EH (cell line): ENCODE data around the gene B4GAT1.
"Not testable (repeated sequence)": the region's sequence is repeated elsewhere in the genome, so short reads cannot be mapped to it uniquely, and the experiment has no call there.

ENCODE experiments used
- DNase-seq: peaks from one replicate; pipeline ENCODE4 v3.0.0-alpha.2; 2015; ENCODE audit warnings: low read depth

Gene B4GAT1

DNA sequence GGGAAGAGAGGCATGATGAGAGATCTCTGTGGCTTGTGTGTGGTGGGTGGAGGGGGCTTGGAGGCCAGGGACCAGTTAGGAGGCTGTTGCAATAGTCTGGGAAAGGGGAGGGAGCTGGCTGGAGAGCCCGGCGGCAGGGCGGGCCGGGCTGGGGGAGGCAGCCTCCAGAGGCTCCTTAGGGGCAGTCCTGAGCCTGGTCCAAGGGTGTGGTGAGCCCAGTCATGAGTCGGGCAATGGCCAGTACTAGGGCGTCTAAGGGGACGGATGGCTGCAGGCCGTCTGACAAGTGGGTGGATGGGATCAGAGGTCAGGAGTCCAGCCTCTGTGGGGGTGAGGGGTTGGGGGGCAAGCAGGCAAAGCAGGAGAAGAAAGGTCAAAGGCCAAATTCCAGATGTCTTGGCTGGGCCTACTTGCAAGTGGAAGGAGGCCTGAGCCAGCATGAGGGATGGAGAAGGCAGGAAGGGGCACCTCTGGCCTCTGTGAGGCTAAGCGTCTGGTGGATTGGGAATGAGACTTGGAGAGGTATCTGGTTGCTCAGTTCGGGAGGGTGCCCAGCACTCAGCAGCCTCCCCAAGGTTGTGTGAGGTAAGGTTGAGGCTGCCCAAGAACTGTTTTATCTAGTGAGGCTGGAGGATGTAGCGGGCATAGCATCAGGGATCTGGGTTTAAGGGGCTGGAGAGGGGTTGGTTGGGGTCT lies 24.5 kb downstream of the B4GAT1 start:
- no peak for DNase-seq

DNA sequence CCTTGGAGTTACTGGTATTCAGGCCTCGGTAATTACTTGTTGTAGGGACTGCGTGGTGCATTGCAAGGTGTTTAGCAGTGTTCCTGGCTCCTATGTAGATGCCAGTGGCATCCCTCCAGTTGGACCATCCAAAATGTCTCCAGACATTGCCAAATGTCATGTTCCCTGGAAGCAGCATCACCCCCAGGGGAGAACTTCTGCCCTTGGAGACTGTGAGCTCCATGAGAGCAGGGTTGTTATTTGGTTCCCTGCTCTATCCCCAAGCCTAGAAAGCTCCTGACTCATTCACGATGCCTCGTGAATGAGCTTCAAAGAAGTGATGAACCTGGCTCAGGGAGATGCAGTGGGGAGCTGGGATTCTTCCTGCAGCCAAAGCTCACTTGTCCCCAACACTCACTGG lies 25.8 kb downstream of the B4GAT1 start:
- DNase-seq = no peak

DNA sequence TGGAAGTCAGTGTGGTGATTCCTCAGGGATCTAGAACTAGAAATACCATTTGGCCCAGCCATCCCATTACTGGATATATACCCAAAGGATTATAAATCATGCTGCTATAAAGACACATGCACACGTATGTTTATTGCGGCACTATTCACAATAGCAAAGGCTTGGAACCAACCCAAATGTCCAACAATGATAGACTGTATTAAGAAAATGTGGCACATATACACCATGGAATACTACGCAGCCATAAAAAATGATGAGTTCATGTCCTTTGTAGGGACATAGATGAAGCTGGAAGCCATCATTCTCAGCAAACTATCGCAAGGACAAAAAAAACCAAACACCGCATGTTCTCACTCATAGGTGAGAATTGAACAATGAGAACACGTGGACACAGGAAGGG lies 26.7 kb downstream of the B4GAT1 start:
- not testable (repeated sequence) for DNase-seq

DNA sequence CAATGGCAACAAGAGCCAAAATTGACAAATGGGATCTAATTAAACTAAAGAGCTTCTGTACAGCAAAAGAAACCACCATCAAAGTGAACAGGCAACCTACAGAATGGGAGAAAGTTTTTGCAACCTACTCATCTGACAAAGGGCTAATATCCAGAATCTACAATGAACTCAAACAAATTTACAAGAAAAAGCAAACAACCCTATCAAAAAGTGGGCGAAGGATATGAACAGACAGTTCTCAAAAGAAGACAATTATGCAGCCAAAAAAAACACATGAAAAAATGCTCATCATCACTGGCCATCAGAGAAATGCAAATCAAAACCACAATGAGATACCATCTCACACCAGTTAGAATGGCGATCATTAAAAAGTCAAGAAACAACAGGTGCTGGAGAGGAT lies 27.1 kb downstream of the B4GAT1 start:
- not testable (repeated sequence) for DNase-seq

DNA sequence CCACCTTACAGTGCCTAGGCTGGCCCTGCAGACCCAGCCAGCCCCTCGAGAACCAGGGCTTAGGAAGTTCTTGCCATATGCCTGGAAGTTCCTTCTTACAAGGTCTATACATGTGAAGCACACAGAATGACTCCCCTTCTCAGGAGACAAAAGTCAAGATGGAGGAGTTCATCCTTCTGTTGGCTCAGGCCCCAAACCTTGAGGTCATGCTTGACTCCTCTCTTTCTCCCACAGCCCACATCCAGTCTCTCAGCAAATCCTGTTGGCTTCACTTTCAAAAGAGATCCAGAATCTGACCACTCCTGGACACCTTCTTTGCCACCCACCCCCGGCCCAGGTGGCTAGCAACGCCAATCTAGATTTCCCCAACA lies 28.8 kb downstream of the B4GAT1 start:
- DNase-seq = no peak

DNA sequence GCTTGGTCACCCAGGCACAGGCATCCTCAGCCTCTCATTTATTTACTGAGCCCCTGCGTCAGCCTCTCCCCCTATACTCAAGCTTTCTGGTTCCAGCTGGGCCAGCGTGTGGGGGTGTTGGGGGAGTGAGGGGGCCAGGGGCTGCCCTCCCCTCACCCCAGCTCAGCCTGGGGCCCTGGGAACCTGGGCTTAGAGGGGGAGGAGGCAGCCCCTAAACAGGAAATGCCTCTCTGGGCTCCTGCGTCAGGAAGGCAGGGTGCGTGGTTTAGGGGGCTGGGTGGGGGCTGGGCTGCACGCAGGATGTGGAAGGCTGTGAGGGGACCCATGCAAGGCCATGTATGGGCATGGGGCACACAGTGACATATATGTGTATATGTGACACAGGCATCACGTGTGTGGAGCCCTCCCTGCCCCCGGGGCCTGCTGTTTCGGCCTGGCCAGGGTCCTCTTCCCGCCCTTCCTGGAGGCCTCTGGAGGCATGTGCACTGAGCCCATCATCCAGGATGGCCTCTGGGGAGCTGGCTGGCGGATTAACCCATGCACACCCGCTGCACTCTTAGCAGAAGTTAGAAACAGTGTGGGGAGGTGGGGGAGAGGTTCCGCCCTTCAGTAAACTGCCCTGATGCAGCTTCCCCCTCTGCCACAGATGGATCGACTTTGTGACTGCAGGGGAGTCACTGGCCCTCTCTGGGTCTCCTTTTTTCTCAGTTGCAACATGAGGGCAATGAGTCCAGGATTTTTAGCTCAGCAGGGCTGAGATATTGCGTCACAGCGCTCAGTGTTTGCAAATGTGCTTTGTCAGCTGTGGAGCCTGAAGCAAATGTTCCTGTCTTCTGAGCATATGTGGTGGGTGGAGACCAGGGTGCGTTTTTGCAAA lies 29.5 kb downstream of the B4GAT1 start:
- DNase-seq = peak; percentile 86

DNA sequence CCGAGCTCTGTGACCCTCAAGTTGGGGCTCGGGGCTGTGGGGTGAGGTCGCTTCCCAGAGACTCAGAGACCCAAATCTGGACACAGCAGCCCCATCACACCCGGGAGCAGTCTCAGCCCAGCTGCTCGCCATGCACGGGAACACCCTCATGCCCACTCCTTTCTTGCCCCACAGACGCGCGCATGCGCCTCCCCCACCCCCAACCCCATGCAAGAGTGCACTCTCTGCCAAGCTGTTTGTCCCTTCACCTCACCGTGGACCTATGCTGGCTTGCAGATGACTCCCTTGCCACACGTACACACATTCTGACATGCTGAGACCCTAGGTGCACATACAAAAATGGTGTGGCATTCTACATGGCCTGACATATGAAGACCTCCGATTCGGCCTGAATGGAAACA lies 30.1 kb downstream of the B4GAT1 start:
- DNase-seq = peak; percentile 79

DNA sequence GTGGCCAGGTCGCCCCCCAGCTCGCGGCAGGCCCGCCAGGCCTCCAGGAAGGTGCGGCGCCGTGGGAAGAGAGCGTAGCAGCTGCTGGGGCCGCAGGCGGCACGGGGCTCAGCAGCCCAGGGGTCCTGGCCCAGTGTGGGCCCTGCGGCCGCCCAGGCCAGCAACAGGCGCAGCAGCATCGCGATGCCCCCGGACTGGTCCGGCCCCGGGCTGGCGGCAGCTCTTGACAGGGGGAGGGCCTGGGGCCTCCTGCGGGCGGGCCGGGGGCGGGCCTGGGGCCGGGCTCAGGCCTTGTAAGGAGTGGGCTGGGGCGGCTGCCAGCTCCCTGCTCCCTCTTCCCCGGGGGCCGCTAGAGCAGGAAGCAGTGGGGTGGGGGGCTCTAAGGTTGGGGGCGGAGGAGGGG lies 30.6 kb downstream of the B4GAT1 start, which contains the start of gene CD248:
Gene CD248, minus strand, starts transcription at position 196 of the 403 bp plus-strand sequence. Its CDS starts 17 bp downstream, at position 179.
- DNase-seq = peak; percentile 90

DNA sequence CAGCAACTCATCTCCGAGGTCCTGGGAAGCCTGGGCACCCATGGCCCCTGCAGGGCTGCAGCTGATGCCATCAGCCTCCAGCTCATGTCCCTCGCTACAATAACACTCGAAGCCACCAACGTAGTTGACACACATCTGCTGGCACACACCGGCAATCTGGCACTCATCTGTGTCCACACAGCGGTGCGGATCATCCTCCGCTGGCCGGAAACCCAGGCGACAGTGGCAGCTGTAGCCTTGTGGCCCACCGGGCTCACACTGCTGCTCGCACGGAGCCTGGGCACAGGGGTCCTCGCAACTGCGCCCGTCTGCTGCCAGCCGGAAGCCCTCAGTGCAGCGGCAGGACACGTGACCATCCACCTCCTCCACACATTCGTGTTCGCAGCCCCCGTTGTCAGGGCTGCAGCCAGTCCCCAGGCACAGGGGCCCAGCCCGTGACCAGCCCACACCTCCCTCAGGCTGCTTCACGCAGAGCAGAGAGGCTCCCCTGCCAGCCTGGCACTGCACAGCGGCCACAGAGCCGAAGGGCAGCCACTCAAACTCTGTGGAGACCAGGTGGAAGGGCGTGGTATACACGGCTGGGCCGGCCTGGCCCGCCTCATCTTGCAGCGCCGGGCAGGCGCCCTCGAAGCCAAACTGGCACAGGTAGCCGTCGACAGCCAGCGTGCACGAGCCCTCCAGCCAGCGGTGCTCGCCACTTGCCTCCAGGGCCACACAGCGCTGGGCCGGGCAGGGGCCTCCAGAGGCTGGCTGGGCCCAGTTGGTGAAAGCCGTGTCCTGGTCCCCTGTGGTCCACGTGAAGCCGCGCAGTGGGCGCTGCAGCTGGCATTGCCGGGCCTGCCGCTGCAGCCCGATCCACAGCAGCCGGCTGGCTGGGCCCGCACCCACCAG lies 31.3 kb downstream of the B4GAT1 start:
- peak; percentile 44 for DNase-seq

DNA sequence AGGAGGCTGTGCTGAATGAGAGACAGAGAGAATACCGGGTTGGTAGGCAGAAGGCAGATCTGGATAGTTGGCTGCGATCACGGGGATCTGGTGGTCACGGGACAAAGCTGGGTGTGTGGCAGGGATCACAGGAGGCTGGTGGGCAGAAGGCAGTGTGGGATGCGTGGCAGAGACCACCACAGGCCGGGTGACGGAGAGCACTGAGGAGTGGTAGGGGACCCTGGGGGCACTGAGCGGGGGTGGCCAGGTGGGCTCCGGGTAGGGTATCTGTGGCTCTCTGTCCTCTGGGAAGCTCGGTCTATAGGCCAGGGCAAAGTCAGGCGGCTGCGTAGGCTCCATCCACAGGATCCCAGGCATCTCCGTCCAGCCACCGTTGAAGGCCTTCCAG lies 31.9 kb downstream of the B4GAT1 start:
- no peak for DNase-seq

DNA sequence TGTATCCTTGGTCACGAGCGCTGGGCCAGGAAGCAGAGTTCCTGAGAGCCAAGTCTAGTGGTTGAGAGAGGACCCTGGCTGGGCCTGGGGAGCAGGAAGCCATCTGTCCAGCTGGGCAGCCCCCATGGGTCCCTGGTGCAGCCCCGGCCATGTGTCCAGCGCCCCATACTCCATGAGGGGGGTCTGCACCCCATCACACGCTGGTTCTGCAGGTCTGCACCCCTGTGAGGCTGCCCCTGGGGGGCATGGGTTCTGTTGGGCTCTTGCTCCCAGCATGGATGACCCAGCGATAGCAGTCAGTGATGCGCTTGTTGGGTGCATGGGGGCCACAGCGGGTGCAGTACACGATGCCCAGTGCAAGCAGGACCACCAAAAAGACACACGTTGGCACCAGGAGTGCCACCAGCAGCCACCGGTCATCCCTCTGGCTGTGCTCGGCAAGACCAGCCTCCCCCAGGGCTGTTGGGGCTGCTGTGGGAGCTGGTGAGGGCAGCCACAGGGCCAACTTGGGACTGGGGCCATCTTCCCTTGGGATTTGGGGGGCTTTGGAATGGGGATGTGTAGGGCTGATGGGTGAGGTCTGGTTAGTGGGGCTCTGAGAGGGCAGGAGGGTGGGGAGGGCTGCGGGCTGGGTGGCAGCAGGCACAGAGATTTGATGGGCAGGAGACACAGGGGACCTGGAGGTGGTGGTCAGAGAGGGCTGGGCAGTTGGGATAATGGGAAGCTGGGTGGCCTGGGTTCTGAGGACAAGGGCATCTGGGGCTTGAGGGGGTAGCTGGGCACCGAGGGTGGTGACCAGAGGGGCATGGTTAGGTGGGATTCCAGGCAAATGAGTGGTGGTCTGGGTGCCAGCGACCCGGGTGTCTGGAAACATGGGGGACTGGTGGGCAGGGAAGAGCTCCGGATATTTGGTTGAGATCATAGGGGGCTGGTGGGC lies 32.6 kb downstream of the B4GAT1 start:
- no peak for DNase-seq

DNA sequence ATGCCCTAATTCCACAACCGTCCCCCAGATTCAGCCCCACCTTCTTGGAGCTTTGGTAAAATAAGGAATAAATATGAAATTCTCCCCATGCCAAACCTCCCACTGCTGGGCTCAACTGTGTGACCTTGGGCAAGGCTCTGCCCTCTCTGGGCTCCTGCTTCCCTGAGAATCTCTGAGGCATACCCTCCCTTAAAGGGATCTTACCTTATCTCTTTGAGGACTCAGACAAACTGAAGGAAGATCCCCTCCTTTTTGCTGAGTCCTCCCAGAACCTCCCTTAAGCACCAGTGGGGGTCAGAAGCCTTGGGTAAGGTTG lies 33.3 kb downstream of the B4GAT1 start:
- DNase-seq = no peak

DNA sequence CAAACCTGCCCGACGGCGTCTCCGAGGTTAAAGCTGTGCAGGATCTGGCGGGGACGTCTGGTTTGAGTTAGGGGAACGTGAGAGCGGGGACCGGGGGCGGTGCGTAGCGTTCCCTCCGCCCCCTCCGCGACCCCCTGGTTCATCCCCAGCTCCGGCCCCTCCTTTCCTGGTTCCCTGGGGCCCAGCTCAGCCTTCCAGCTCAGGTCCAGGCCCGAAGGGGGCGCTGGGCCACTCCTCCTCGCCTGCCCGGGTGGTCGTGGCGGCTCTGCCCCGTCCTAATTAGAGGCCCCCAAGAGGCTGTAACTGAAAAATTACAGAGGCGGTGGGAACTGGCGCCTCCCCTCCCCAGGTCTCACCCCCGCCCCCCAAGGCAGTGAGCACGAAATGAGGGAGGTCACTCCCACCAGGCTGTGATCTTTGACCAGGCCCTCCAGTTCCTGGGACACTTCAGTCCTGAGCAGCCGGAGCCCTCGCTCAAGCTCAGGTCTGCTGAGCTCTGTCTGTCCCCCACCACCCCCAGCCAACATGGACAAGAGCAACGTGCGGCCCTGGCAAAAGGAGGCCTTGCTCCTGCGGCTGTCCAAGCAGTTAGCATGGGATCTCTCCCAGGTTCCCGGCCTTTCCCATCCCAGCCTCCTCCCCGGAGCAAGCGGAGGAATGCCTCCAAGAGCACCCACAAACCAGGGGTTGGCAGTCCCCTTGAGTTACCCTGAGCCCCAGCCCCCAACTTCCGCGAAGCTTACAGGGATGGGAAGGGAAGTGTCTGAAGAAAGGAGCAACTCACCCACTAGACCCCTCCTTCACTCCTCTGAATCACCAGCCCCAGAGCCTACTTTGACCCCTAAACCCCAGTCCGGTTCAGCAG lies 33.9 kb downstream of the B4GAT1 start:
- DNase-seq = peak; percentile 63

DNA sequence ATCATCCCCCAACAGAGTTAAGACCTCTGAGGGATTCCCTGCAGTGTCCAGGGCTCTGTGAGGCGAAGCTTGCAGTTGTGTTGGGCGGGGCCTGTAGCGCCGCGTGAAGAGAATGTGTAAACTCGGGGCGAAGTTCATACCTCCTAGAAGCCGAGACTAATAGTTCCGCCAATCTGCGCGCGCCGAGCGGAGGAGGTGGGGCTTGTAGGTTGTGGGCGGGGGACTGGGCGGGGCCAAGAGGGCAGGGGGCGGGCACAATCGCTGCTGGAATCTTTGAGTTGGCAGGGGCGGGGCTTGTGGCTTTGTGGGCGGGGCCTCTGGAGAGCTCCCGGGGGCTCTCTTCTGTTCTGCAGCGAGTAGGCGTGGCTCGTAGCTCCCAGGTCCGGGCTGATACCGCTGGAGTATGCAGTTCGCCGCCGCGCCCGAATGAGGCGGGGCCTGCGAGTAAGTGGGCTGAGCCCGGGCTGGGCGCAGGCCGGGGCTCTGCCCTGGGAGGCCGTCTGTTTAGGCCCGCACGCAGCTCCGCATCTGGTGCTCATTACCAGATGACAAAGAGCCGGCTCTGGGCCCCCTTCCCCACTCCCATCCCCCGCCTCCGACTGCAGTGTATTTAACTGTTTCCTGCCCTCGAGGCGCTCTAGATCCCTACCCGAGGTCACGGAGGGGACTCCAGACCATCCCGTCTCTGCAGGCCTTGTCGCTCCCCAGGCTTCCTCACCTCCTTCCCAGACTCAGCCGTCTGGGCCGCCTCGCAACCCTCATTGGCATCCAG lies 34.7 kb downstream of the B4GAT1 start:
- DNase-seq = peak; percentile 100

DNA sequence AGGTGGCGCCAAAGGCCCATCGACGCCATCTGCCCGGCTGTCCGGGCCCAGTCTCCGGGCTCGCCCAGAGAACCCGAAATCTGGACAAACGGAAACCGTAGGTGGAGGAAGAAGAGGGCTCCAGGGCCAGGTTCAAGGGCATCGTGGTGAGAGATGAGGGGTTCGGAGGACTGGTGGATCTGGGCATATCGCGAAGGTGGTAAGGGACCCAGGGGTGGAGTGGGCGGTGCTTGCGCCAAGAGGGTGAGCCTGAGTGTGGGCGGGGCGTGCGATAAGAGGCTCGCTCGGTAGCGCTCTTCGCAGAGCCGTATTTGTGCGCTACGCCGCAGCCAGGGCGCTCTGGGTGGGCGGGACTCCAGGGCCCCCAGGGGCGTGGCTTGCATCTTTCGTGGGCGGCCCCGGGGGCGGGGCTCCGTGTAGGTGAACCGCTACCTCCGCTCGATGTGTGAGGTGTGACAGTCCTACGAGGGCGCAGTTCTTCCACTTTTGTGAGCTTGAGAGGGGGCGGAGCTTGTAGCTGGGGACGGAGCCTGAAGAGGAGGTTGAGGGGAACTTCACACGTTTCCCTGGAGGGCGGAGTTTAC lies 35.4 kb downstream of the B4GAT1 start:
- DNase-seq = peak; percentile 91

DNA sequence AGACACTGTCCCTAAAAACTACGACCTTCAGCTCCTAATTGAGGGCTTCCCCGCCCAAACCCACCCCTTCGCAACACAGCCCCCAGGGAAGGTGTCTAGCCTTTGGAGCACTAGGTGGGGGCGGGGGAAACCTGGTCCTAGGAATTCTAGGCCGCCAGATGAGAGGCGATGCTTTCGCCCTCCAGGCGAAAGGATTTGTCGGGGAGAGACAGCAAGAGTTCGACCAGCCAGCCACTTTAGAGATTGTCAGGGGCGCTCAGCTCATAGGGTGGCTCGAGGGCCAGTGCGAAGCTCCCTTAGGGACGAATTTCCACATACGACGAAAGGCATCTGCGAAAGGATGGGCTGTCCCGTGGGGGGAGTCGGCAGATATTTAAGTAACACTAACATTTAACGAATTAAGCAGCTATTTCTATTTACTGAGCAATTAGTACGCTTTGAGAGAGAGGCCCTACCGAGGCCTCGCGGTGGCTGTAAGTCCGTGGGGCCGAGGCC lies 35.9 kb downstream of the B4GAT1 start:
- DNase-seq = no peak

DNA sequence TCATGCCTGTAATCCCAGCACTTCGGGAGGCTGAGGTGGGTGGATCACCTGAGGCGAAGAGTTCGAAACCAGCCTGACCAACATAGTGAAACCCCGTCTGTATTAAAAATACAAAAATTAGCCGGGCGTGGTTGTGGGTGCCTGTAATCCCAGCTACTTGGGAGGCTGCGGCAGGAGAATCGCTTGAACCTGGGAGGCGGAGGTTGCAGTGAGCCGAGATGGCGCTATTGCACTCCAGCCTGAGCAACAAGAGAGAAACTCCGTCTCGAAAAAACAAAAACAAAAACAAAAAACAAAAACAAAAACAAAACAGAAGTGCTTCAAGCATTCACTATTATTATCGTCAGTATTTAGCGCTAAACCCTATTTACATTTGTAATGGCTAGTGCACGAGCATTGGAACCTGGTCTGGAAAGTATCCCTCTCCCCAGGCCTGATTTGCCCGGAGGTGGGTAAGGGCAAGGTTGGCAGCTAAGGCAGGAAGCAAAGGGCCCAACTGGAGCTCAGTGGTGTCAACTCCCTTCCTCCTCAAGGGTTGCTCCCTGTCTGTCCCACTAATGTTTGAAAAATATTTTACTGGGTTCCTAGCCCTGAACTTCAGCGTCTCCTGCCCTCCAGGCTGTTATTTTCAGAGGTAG lies 36.5 kb downstream of the B4GAT1 start:
- DNase-seq = not testable (repeated sequence)

DNA sequence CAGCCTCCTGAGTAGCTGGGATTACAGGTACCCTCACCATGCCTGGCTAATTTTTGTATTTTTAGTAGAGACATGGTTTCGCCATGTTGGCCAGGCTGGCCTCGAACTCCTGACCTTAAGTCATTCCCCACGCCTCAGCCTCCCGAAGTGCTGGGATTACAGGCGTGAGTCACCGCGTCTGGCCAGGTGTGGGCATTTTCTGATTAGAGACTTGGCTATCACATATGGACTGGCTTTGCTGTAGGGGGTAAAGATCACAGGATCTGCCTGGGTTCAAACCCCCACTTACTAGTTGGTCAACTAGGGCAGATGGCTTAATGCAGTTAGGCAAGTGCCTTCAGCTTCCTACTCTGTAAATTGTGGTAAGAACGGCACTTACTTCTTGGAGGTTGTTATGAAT lies 37.1 kb downstream of the B4GAT1 start:
- no peak for DNase-seq

DNA sequence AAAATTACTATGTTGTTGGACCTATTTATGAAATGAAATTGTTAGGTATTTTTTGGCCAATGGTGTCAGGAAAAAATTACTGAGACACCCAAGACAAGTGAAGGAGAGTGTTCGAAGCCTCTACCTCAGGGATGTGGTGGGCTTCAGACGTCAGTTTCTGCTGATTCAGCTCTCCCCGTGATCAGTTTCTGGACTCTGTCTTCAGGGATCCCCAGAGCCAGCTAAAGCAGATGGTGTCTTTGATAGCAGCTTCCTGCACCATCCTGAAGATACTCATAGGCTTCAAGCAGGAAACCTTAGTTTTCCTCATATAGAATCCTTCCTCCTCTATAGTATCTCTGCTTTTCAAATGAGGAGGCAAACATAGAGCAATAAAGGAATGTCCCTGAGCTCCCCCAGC lies 38.0 kb downstream of the B4GAT1 start:
- DNase-seq = no peak
